SKM-1 (cell line): Measurements from ENCODE around the gene ARL14EPL.
"Not testable (repeated sequence)": the region's sequence is repeated elsewhere in the genome, so short reads cannot be mapped to it uniquely, and the experiment has no call there.

Experiments used
- DNase-seq: peaks from one replicate; lab custom pipeline; 2025; ENCODE audit not compliant: unreplicated experiment; lab: John Stamatoyannopoulos, UW

The ARL14EPL gene

DNA sequence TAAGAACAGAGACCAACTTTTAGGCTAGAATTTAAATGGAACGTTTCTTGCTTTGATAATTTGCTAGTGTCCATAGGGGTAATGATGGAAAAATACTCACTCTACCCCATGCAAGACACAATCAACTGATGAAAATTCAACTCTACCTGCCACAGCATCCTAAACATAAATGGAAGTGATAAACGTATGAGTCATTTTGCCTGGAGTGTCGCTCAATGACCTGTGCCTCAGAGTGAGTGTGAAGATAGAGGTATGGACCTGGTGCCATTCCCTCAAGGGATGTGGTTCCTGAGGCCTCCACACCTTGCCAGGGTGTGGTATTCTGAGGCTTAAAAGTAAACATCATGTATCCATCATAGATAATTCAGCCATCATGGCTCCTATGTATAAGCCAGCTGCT lies 14.0 kb downstream of the ARL14EPL start:
- DNase-seq, result no peak

DNA sequence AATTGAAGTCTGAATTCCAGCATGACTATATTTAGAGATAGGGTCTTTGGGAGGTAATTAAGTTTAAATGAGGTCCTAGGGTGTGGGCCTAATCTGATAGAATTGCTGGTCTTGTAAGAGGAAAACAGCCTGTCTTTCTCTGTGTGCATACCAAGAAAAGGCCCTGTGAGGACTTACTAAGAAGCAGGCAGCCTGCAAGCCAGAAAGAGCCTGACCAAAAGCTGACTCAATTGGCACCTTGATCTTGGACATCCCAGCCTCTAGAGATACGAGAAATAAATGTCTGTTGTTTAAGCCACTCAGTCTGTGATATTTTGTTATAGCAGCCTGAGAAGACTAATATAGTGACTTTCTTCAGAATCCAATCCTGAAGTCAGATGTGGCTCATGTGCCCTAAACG lies 14.6 kb downstream of the ARL14EPL start:
- no peak for DNase-seq

DNA sequence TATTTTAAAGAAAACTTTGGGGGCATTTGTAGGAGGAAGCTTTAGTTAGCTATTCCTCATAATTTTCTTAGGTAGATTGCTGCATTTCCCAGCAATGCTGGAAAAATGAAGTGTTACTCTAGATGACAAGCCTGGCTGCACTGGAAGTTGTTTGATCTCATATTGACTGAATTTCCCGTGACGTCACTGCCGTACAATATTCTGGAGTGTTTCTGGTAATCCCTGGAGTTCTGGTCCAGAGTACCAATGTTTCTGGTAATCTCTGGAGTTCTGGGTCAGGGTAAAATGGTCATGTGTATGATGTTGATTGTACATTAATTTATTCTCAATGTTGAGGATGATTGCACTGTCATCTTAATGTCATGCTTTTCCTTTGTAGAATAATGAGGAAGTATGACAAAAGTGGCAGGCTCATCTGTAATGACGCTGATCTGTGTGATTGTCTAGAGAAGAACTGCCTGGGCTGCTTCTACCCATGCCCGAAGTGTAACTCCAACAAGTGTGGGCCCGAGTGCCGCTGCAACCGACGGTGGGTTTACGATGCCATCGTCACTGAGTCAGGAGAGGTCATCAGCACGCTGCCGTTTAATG lies 26.2 kb downstream of the ARL14EPL start:
- no peak for DNase-seq

DNA sequence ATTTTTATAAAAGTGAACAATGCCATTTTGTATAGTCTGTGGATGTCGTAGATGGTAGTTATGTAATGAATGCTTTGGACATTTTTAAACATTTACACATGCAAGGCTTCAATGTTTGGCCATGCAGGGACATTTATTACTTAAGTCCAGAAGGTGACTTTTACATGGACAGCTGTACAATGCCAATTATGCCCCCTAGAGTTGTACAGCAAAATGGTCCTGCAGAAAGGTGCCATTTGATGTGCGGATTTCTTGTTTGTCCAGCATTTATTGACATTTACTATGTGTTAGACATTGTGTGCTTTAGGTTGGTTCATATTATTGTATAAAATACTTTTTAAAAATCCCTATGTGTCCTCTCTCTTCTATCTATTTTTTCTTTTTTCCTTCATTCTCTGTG lies 30.1 kb downstream of the ARL14EPL start:
- DNase-seq, result no peak

DNA sequence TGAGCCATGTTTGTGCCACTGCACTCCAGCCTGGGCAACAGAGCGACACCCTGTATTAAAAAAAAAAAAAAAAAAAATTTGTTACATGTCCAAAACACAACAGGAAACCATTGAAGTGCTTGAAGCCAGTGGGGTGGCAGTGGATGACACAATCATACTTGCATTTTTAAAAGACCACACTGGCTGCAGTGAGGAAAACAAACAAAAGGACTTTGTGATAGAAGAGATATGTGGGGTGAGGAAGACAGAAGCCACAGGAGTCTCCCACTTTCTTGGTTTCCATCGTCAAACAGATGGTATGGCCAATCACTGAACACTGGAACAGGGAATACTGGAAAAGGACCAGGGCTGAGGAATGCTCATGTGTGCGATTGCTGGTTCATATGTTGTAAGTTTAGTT lies 31.7 kb downstream of the ARL14EPL start:
- no peak for DNase-seq

DNA sequence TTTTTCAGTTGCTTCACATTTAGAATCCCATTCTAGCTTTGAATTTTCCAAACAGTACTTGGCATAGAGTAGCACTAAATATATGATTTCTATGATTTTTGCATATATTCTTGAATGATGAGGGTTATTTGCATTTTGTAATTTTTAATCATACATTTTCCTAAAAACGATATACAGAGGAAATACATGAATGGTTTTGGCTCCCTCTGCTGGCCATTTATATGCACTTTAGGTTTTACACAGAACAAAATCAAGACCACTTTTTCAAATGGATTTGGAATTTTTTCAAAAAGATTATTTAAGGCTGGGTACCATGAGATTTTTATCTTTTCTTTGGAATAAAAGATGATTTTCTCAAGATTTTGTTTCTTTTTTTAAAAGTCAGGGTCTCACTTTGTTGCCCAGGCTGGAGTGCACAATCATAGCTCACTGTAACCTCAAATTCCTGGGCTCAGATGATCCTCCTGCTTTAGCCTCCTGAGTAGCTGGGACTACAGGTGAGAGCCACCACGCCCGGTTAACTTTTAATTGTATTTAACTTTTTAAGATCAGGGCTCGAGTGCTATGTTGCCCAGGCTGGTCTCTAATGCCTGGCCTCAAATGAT lies 35.9 kb downstream of the ARL14EPL start:
- DNase-seq, result peak; percentile 48

DNA sequence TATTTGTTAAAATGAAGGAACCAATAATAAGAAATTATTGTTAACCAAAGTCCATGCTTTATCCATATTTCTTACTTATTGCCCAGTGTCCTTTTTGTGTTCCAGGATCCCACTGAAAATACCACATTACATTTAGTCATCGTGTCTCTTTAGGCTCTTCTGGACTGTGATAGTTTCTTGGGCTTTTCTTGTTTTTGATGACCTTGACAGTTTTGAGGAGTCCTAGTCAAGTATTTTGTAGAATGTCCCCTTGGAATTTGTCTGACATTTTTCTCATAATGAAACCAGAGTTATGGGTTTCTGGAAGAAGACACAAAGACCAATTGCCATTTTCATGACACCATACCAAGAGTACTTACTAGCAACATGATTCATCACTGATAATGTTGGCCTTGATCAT lies 38.9 kb downstream of the ARL14EPL start:
- no peak for DNase-seq

DNA sequence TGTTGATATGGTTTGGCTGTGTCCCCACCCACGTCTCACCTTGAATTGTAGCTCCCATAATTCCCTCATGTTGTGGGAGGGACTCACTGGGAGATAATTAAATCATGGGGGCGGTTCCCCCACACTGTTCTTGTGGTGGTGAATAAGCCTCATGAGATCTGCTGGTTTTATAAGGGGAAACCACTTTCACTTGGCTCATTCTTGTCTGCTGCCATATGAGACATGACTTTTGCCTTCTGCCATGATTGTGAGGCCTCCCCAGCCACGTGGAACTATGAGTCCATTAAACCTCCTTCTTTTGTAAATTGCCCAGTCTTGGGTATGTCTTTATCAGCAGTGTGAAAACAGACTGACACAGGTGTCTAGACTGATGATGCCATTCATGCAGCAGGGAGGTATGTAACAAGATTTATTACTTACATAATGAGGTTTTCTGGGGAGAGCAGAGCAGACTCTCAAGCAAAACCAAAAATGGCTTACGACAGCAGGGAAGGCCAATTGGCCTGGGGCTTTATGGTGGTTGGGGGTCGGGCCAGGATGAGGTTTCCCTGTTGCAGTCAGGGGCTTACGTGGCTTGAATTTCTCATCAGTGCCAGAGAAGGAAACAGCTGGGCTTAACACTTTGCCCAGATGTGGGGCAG lies 43.0 kb downstream of the ARL14EPL start:
- no peak for DNase-seq

DNA sequence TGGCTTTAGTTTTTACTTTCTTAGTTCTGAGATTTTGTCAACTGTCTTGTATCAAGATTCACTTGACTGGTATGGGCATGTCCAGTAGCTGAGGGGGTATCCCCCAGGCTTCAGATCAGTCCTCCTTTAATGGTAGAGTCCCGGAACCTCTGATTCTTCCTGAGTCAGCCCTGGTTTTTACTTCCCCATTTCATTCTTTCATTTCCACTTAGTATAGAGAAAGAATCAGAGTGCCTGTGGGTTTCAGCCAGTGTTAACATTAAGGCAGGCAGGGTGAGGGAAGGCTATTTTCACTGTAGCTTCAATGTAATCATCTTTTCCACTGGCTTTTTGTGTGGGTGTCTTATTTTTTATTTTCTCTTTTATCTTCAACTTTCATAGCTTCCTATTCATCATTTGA lies 44.2 kb downstream of the ARL14EPL start:
- DNase-seq, result peak; percentile 38

DNA sequence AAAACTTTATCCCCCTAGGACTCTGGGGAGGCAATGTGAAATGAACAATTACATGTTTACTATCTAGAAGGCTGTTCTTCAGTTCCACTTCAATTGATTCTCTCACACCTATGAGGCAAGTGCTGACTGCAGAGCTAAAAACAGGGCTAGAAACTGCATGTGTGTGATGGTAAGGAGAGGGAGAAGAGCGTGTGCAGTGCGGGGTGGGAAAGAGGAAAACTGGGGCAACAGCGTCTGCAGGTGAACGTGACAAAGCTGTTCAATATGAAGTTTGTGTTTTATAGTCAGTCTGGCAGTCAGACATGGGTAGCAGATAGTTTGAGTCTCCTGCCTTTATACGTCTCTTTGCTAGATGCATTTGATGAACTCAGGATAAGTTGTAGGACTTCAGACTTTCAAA lies 45.9 kb downstream of the ARL14EPL start:
- no peak for DNase-seq

DNA sequence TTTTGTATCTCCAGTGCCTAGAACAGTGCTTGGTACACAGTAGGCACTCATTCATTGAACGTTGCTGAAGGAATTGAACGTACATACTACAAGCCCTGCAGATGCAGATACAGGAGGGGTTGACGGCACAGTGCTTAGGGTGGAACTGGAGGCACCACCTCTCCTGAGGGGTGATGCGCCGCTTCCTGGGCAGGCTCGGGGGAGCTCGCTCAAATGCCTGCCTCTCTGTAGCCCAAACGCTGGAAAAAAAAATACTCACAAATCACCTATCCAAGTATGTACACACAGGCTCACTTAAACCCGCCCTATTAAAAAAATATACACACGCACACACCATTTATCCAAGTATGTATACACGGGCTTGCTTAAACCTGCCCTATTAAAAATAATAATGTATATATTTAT lies 52.0 kb downstream of the ARL14EPL start:
- DNase-seq, result no peak

DNA sequence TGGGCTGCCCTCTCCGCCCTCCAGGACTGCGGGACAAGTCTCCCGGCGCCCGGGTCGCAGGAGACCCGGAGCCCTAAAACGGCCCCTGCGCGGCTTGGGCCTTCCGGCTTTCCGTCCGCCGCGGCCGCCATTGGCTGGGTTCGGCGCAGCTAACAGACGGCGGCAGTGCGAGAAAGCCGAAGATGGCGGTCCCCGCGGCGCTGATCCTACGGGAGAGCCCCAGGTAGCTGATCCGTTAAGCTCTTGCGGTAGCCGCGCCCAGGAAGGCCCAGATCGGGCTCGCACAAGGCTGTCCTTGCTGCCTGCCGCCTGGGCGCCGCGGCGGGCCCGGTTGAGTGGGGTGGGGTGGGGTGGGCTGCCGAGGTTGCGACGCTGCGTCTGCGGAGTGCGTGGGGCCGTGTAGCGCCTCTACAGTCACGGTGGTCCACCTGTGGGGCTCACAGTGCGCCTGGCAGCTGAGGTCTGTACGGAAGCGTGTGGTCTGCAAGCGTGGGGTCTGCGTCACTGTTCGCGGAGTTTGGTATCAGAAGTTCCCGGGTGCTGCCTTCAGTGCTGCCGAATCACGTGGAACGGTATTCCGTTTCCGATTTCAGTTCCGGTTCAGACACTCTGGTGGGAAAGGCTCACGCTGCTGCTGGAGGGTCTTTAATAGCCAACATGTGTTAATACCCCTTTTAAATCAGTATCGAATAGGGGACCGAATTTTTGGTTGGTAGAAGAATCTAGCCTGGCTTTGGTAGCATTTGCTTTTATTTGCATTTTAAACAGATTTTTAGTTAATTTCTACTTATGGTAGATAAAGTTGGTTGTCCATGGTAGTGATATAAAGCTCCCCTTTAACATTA lies 52.8 kb downstream of the ARL14EPL start, which contains the start of gene COMMD10:
COMMD10 (plus strand) TSS at position 155 of the 845 bp plus-strand sequence.
- DNase-seq, result peak; percentile 55

DNA sequence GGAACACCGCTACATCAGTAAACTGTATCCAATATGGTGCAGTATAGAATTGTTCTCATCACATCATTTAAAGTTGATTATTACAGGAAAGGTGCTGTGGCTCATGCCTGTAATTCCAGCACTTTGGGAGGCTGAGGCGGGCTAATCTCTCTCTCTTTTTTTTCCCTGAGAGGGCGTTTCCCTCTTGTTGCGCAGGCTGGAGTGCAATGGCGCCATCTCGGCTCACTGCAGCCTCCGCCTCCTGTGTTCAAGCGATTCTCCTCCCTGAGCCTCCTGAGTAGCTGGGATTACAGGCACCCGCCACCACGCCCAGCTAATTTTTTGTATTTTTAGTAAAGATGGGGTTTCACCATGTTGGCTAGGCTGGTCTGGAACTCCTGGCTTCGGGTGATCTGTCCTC lies 54.0 kb downstream of the ARL14EPL start:
- DNase-seq, result not testable (repeated sequence)

DNA sequence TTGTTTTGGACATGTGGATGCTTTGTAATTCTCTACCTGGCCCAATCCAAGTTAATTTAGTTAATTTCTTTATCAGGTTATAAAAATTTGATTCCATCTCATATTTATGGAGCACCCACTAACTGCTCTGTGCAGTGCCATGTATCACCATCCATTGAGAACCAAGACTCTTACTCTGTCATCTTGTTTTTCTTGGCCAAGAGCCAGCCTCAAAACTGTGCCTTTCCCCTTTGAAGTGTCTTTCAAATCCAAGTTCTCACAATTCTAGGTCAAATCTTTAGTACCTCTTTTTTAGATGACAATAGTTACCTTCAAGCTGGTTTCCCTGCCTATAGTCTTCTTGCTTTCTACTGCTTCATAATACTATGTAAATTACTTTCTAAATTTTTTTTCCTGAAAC lies 55.8 kb downstream of the ARL14EPL start:
- DNase-seq, result no peak

DNA sequence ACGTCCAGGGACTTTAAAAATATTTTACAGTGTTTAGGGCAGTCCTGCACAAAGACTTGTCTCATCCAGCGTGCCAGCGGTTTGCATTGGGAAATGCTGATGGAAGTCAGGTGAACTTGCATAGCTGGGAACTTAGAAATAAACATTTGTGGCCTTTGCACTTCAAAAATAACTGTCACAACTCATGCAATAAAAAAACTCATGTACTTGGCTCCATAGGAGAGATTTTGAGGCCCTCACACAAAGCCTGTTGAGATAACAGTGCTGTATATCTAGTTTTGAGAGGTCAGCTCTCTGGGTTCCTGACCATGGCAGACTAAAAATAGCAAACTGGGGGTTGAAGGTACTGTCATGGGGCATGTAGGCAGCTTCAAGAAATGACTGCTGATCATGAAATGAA lies 58.0 kb downstream of the ARL14EPL start:
- no peak for DNase-seq

DNA sequence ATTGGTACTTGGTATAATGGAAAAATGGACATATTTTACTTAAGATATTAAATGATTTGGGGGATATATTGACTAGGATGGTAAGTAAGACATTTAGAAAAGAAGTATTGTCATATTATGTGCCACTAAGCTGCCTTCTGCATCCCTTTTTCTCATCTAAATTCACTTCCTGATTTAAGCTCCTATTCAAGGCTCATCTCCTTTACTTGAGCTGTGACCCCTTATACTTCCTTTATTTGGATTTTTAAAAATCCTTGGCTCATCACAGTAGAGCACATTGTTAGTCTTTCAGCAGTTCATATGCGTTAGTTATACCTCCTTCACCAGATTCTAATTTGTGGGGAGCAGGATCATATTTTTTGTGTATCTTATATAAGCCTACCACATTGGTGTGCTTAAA lies 59.1 kb downstream of the ARL14EPL start:
- no peak for DNase-seq

DNA sequence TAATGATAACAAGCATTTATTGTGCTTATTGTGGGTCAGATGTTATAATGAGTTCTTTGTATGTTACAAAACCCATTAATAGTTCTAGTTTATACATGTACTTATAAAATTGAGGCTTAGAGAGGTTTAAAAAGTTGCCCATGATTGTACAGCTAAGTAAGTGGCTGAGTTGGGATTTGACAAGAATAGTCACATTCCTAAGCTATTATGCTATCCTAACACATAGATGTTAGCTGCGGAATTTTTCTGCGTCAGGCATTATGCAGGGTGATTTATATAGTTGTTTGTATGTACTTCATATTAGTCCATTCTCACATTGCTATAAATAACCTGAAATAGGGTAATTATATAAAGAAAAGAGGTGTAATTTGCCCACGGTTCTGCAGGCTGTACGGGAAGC lies 65.0 kb downstream of the ARL14EPL start:
- DNase-seq, result no peak

DNA sequence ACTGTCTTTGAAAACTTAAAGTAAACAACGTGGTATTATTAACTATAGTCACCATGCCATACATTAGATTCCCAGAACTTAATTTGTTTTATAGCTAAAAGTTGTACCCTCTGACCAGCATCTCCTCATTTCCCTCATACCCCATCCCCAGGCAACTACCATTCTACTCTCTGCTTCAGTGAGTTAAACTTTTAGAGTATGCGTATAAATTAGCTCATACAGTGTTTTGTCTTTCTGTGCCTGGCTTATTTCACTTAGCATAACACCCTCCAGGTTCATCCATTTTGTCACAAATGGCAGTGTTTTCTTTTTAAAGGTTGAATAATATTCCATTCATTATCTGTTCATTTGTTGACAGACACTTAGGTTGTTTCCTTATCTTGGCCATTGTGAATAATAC lies 66.7 kb downstream of the ARL14EPL start:
- no peak for DNase-seq

DNA sequence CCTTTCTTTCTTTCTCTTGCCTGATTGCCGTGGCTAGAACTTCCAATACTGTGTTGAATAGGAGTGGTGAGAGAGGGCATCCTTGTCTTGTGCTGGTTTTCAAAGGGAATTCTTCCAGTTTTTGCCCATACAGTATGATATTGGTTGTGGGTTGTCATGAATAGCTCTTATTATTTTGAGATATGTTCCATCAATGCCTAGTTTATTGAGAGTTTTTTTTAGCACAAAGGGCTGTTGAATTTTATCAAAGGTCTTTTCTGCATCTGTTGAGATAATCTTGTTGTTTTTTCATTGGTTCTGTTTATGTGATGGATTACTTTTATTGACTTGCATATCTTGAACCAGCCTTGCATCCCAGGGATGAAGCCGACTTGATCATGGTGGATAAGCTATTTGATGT lies 72.7 kb downstream of the ARL14EPL start:
- not testable (repeated sequence) for DNase-seq
